ENCODE measurements around the gene MEG3.

The MEG3 gene

GRCh38 chr14:100842799-100843198 lies 16.9 kb downstream of the MEG3 start:
- DNase-seq (ENCODE audit: low read depth): peak; percentile 72
- no peak overlapping the region for H3K4me3 ChIP-seq (replicated peaks; ENCODE audit: low read depth, low read length)

DNA sequence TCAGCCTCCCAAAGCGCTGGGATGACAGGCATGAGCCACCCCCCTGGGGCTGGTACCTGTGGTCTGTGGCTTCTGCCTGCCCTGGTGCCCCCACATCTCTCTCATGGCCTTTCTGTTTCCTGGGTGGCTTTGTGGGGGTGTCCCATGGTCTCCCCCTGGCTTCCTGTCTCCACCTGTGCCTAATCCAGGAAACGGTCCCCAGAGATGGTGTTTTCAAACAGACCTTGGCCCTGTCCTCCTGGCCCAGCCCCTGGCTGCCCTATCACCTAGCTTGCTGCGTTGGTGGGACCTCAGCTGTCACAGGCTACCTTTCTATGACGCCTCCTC lies 18.1 kb downstream of the MEG3 start:
- TF ChIP-seq, protein P1, sequence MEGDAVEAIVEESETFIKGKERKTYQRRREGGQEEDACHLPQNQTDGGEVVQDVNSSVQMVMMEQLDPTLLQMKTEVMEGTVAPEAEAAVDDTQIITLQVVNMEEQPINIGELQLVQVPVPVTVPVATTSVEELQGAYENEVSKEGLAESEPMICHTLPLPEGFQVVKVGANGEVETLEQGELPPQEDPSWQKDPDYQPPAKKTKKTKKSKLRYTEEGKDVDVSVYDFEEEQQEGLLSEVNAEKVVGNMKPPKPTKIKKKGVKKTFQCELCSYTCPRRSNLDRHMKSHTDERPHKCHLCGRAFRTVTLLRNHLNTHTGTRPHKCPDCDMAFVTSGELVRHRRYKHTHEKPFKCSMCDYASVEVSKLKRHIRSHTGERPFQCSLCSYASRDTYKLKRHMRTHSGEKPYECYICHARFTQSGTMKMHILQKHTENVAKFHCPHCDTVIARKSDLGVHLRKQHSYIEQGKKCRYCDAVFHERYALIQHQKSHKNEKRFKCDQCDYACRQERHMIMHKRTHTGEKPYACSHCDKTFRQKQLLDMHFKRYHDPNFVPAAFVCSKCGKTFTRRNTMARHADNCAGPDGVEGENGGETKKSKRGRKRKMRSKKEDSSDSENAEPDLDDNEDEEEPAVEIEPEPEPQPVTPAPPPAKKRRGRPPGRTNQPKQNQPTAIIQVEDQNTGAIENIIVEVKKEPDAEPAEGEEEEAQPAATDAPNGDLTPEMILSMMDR (IDR thresholded peaks at IDR 0.05; ENCODE audit: low read length, missing control alignments): no peak
- H3K4me3 ChIP-seq (replicated peaks; ENCODE audit: low read depth, low read length): no peak overlapping the region
- DNase-seq (ENCODE audit: low read depth): no peak

More at GRCh38 chr14:100842799-100843198, 16.9 kb downstream of the MEG3 start:
- TF ChIP-seq, protein P1 (IDR thresholded peaks at IDR 0.05; ENCODE audit: low read length, missing control alignments): no peak

- TF ChIP-seq, protein P1 (IDR thresholded peaks at IDR 0.05; ENCODE audit: low read length, missing control alignments): no peak
- DNase-seq (ENCODE audit: low read depth): no peak
- H3K4me3 ChIP-seq (replicated peaks; ENCODE audit: low read depth, low read length): no peak overlapping the region
Measured at GRCh38 chr14:100844421-100844820, 18.5 kb downstream of the MEG3 start.

GRCh38 chr14:100844846-100845245 lies 18.9 kb downstream of the MEG3 start:
- TF ChIP-seq, protein P1 (IDR thresholded peaks at IDR 0.05; ENCODE audit: low read length, missing control alignments): no peak
- no peak for DNase-seq (ENCODE audit: low read depth)
- H3K4me3 ChIP-seq (replicated peaks; ENCODE audit: low read depth, low read length): no peak overlapping the region

DNA sequence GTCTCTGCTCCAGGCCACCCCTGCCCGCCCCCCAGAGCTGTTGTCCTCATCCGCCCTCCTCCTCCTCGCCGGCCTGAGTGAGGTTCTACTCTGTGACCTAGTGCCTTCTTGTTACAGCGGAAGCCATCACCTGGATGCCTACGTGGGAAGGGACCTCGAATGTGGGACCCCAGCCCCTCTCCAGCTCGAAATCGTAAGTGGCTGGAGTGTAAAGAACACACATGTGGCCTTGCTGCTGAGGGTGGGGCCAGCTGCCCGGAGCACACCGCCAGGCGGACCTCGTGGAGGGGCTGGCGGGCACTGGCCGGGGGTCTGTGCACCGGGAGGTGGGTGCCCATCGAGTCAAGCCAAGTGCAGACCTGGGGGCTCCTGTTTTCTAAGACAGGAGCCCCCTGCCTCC lies 19.4 kb downstream of the MEG3 start:
- no peak overlapping the region for H3K4me3 ChIP-seq (replicated peaks; ENCODE audit: low read depth, low read length)
- no peak for DNase-seq (ENCODE audit: low read depth)
- TF ChIP-seq, protein P1 (IDR thresholded peaks at IDR 0.05; ENCODE audit: low read length, missing control alignments): no peak

DNA sequence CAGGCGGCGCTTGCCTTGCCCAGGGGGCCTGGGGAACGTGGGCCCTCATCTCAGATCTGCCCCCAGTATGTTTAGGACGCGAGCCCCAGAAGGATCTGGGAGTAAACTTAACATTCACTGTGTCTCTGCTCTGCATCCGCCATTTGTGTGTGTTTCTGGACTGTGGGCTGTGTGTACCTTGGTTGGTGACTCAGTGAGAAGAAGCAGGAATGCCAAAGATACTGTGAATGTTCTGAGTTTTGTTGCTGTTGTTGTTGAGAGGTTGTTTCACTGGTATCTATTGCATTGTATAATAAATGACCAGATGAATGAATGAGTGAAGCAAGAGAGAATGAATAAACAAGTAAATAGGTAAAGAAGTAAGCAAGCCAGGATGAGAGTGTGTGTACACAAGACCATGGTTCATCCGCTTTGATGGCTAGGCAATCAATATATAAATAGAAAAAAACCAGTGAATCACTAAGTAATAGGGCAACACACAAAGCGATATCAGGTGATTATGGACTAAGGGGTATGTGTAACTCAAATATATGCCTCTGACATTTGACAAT lies 20.5 kb downstream of the MEG3 start:
- TF ChIP-seq, protein P1 (IDR thresholded peaks at IDR 0.05; ENCODE audit: low read length, missing control alignments): no peak
- no peak for DNase-seq (ENCODE audit: low read depth)
- H3K4me3 ChIP-seq (replicated peaks; ENCODE audit: low read depth, low read length): no peak overlapping the region

- no peak for DNase-seq (ENCODE audit: low read depth)
- no peak overlapping the region for H3K4me3 ChIP-seq (replicated peaks; ENCODE audit: low read depth, low read length)
- TF ChIP-seq, protein P1 (IDR thresholded peaks at IDR 0.05; ENCODE audit: low read length, missing control alignments): no peak
Measured at GRCh38 chr14:100849115-100849781, 23.3 kb downstream of the MEG3 start.
